Skeletal muscle tissue (tissue), 4 donors: ENCODE results near the gene DUSP9. TPM values are rescaled to one million over a fixed set of nuclear protein-coding genes. Genes with fewer than 3 reads are reported as not detected.

Experiments used
- H3K27ac ChIP-seq: one replicate; pipeline ENCODE4 v1.7.0; 2013; ENCODE audit warnings: mild to moderate bottlenecking, low read depth, low read length, inconsistent platforms
- H3K27me3 ChIP-seq, 3 donors: one replicate each; pipeline ENCODE4 v1.7.0; 2013; ENCODE audit warnings: low read length in 3 of 3; ENCODE audit not compliant: control insufficient read depth in 3 of 3, insufficient read depth in 3 of 3
- H3K36me3 ChIP-seq, 3 donors: one replicate each; pipeline ENCODE4 v1.7.0; 2013; ENCODE audit warnings: low read length in 3 of 3; ENCODE audit not compliant: control insufficient read depth in 3 of 3, insufficient read depth in 3 of 3
- H3K4me1 ChIP-seq, 3 donors: one replicate each; pipeline ENCODE4 v1.7.0; 2013; ENCODE audit warnings: low read length in 3 of 3, mild to moderate bottlenecking in 3 of 3; ENCODE audit not compliant: control insufficient read depth in 3 of 3, insufficient read depth in 3 of 3
- H3K4me3 ChIP-seq, 3 donors: one replicate each; pipeline ENCODE4 v1.7.0; 2013; ENCODE audit warnings: low read length in 3 of 3
- H3K9ac ChIP-seq, 3 donors: one replicate each; pipeline ENCODE4 v1.7.0; 2013; ENCODE audit warnings: low read length in 3 of 3, mild to moderate bottlenecking in 3 of 3, moderate library complexity in 2 of 3, low read depth in 1 of 3
- H3K9me3 ChIP-seq, 3 donors: one replicate each; pipeline ENCODE4 v1.7.0; 2013; ENCODE audit warnings: low read length in 3 of 3; ENCODE audit not compliant: control insufficient read depth in 3 of 3
- total RNA-seq: library from RNA; depleted of rRNA; stranded (reverse); fragments of >200 nt; gene quantifications from one replicate; pipeline ENCODE4 v1.2.3, GENCODE V29; 2014
- donor health status: Osteomylitis.

Gene DUSP9
- total RNA-seq, 1 donor from 2014 or later = not detected

- H3K4me1 ChIP-seq = no peaks in the 10 kb centered on the region
- H3K9ac ChIP-seq = no peak overlapping the region
- H3K9me3 ChIP-seq = no peaks in the 10 kb centered on the region
- peaks cover 0 to 21% (median 10%) of the 10 kb centered on the region in 3 donors for H3K27me3 ChIP-seq
- no peaks in the 10 kb centered on the region for H3K36me3 ChIP-seq
- no peak overlapping the region for H3K27ac ChIP-seq
- H3K4me3 ChIP-seq = no peak overlapping the region
These were observed 19.3 kb upstream of the DUSP9 start for GRCh38 chrX:153627675-153628111.

- no peak overlapping the region for H3K27ac ChIP-seq
- no peaks in the 10 kb centered on the region for H3K36me3 ChIP-seq
- H3K9ac ChIP-seq = no peak overlapping the region
- H3K9me3 ChIP-seq = no peaks in the 10 kb centered on the region
- H3K4me3 ChIP-seq = no peak overlapping the region
- H3K4me1 ChIP-seq = no peaks in the 10 kb centered on the region
- H3K27me3 ChIP-seq = peaks cover 0 to 18% (median 9%) of the 10 kb centered on the region in 3 donors
These were observed 18.9 kb upstream of the DUSP9 start for GRCh38 chrX:153628129-153628528.

- Histone ChIP-seq H3K36me3 (no peaks in the 10 kb centered on the region), H3K4me1 (no peaks in the 10 kb centered on the region), H3K9ac (no peak overlapping the region), H3K27me3 (peaks cover 0 to 12% (median 6%) of the 10 kb centered on the region in 3 donors), H3K27ac (no peak overlapping the region), H3K4me3 (no peak overlapping the region), H3K9me3 (no peaks in the 10 kb centered on the region)
These were observed 18.3 kb upstream of the DUSP9 start for GRCh38 chrX:153628665-153629064.

- Histone ChIP-seq H3K9me3 (no peaks in the 10 kb centered on the region), H3K4me3 (no peak overlapping the region), H3K36me3 (no peaks in the 10 kb centered on the region), H3K9ac (no peak overlapping the region), H3K27me3 (peaks cover 0 to 7% (median 0%) of the 10 kb centered on the region in 3 donors), H3K27ac (no peak overlapping the region), H3K4me1 (no peaks in the 10 kb centered on the region)
These were observed 15.7 kb upstream of the DUSP9 start for GRCh38 chrX:153631346-153631745.

GRCh38 chrX:153631907-153632594 is 15.0 kb upstream of the DUSP9 start:
- Histone ChIP-seq H3K4me1 (no peaks in the 10 kb centered on the region), H3K9me3 (no peaks in the 10 kb centered on the region), H3K9ac (no peak overlapping the region), H3K27me3 (peaks cover 0 to 7% (median 0%) of the 10 kb centered on the region in 3 donors), H3K4me3 (no peak overlapping the region), H3K36me3 (no peaks in the 10 kb centered on the region), H3K27ac (no peak overlapping the region)

GRCh38 chrX:153632595-153632946 is 14.4 kb upstream of the DUSP9 start:
- Histone ChIP-seq H3K4me1 (no peaks in the 10 kb centered on the region), H3K4me3 (no peak overlapping the region), H3K36me3 (no peaks in the 10 kb centered on the region), H3K9me3 (no peaks in the 10 kb centered on the region), H3K27me3 (peaks cover 0 to 7% (median 0%) of the 10 kb centered on the region in 3 donors), H3K9ac (no peak overlapping the region), H3K27ac (no peak overlapping the region)

- H3K4me1 ChIP-seq = no peaks in the 10 kb centered on the region
- no peak overlapping the region for H3K27ac ChIP-seq
- H3K9me3 ChIP-seq = no peaks in the 10 kb centered on the region
- H3K4me3 ChIP-seq = no peak overlapping the region
- H3K27me3 ChIP-seq = peaks cover 0 to 7% (median 0%) of the 10 kb centered on the region in 3 donors
- H3K9ac ChIP-seq = no peak overlapping the region
- no peaks in the 10 kb centered on the region for H3K36me3 ChIP-seq
These were observed 14.0 kb upstream of the DUSP9 start for GRCh38 chrX:153633048-153633447.

GRCh38 chrX:153633607-153634180 is 13.3 kb upstream of the DUSP9 start:
- no peak overlapping the region for H3K9ac ChIP-seq
- H3K4me3 ChIP-seq = no peak overlapping the region
- no peaks in the 10 kb centered on the region for H3K36me3 ChIP-seq
- H3K9me3 ChIP-seq = no peaks in the 10 kb centered on the region
- no peaks in the 10 kb centered on the region for H3K4me1 ChIP-seq
- peaks cover 0 to 5% (median 0%) of the 10 kb centered on the region in 3 donors for H3K27me3 ChIP-seq
- H3K27ac ChIP-seq = no peak overlapping the region

- no peak overlapping the region for H3K27ac ChIP-seq
- no peaks in the 10 kb centered on the region for H3K4me1 ChIP-seq
- H3K9me3 ChIP-seq = no peaks in the 10 kb centered on the region
These were observed 12.8 kb upstream of the DUSP9 start for GRCh38 chrX:153634236-153634635.

GRCh38 chrX:153634832-153635231 is 12.2 kb upstream of the DUSP9 start:
- Histone ChIP-seq H3K9ac (no peak overlapping the region), H3K27me3 (peaks cover 0 to 2% (median 0%) of the 10 kb centered on the region in 3 donors), H3K4me1 (no peaks in the 10 kb centered on the region)

More at GRCh38 chrX:153634236-153634635, 12.8 kb upstream of the DUSP9 start:
- no peak overlapping the region for H3K9ac ChIP-seq
- H3K36me3 ChIP-seq = no peaks in the 10 kb centered on the region
- no peak overlapping the region for H3K4me3 ChIP-seq
- H3K27me3 ChIP-seq = peaks cover 0 to 2% (median 0%) of the 10 kb centered on the region in 3 donors

More at GRCh38 chrX:153634832-153635231, 12.2 kb upstream of the DUSP9 start:
- no peak overlapping the region for H3K27ac ChIP-seq
- no peak overlapping the region for H3K4me3 ChIP-seq
- no peaks in the 10 kb centered on the region for H3K9me3 ChIP-seq
- no peaks in the 10 kb centered on the region for H3K36me3 ChIP-seq
